KBM-7 (cell line): ENCODE data around the gene C2CD4C.
"Not testable (repeated sequence)": the region's sequence is repeated elsewhere in the genome, so short reads cannot be mapped to it uniquely, and the experiment has no call there.

Experiments used
- DNase-seq: peaks from one replicate; pipeline ENCODE4 v3.0.0-alpha.2; 2015
- in situ Hi-C: fragments of 300-500 bp; cut with MboI; formaldehyde crosslinking; loops from 2 replicates; pipeline ENCODE4 v1.14.3; 2020; ENCODE audit warnings: low sequenced_read_pairs, low pct_unique_long_range_greater_than_20kb, mixed read lengths

C2CD4C gene

GRCh38 chr19:389255-389934 lies 19.6 kb downstream of the C2CD4C start:
- in situ Hi-C loops, result no loop called here
- no peak for DNase-seq

GRCh38 chr19:388691-389090 lies 20.3 kb downstream of the C2CD4C start:
- DNase-seq, result no peak
- in situ Hi-C loops, result no loop called here

- in situ Hi-C loops, result no loop called here
- no peak for DNase-seq
Observed at GRCh38 chr19:387777-388176, 21.2 kb downstream of the C2CD4C start.

DNA sequence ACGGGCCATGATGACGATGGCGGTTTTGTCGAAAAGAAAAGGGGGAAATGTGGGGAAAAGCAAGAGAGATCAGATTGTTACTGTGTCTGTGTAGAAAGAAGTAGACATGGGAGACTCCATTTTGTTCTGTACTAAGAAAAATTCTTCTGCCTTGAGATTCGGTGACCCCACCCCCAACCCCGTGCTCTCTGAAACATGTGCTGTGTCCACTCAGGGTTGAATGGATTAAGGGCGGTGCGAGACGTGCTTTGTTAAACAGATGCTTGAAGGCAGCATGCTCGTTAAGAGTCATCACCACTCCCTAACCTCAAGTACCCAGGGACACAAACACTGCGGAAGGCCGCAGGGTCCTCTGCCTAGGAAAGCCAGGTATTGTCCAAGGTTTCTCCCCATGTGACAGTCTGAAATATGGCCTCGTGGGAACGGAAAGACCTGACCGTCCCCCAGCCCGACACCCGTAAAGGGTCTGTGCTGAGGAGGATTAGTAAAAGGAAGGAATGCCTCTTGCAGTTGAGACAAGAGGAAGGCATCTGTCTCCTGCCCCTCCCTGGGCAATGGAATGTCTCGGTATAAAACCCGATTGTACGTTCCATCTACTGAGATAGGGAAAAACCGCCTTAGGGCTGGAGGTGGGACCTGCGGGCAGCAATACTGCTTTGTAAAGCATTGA lies 22.2 kb downstream of the C2CD4C start:
- DNase-seq, in situ Hi-C loops: not testable (repeated sequence)

DNA sequence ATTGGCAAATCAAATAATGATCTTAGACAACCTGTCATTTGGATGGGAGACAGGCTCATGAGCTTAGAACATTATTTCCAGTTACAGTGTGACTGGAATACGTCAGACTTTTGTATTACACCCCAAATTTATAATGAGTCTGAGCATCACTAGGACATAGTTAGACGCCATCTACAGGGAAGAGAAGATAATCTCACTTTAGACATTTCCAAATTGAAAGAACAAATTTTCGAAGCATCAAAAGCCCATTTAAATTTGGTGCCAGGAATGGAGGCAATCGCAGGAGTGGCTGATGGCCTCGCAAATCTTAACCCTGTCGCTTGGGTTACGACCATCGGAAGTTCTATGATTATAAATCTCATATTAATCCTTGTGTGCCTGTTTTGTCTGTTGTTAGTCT lies 22.8 kb downstream of the C2CD4C start:
- in situ Hi-C loops, DNase-seq: not testable (repeated sequence)

GRCh38 chr19:384799-385169 lies 24.2 kb downstream of the C2CD4C start:
- no peak for DNase-seq
- in situ Hi-C loops, result no loop called here

DNA sequence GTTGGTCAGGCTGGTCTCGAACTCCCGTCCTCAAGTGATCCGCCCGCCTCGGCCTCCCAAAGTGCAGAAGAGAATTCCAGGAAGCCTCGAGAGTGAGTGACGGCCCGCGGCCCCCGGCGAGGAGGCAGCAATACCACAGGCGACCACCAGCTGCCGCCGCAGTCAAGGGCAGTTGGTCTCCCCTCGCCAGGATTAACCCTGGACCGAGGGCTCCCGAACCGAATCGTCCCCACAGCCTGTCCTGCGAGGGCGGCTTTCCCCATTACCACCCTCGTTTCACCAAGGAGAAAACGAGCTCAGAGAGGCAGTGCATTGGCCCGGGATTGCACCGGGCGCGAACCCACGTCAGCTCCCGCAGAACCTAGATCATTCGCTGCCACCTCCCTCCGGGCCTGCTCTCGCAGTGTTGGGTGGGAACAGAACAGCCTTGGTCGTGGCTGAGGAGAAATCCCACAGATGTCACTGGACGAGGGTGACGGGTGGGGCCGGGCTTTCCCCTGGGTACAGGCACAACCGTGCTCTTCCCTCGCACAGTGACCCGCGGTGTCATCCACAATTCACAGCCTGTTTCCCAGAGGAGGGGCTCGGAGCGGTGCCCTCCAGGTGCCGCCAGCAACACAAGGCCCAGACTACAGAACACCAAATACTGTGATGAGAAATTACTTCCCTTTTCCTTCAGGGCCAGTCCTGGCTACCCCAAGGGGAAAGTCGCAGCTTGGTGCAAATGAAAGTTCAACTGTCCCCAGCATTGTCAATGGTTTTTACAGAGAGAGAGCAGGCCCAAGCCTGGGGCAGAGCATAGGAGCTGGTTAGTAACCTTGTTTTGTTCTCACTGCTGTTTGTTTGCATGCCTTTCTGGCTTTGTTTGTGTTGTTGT lies 24.8 kb downstream of the C2CD4C start:
- in situ Hi-C loops, result no loop called here

GRCh38 chr19:383040-383439 lies 25.9 kb downstream of the C2CD4C start:
- no peak for DNase-seq
- in situ Hi-C loops, result no loop called here

More for the DNA sequence above, 24.8 kb downstream of the C2CD4C start:
- no peak for DNase-seq

DNA sequence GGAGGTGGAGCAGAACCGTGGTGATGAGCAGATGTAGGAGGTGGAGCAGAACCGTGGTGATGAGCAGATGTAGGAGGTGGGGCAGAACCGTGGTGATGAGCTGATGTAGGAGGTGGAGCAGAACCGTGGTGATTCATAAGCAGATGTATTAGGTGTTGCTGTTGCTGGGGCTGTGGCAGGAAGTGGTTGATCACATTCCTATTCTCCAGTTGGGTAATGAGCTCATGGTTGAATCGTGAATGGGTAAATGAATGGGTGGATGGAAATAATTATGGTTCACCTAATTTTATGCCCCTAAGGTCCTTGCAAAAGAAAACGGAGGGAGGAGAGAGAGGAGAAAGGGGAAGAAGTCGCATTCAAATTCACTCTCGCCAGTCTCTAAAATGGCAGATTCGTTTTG lies 26.4 kb downstream of the C2CD4C start:
- peak; percentile 11 for DNase-seq
- in situ Hi-C loops, result not testable (repeated sequence)

- in situ Hi-C loops, DNase-seq: not testable (repeated sequence)
Observed at GRCh38 chr19:381901-382300, 27.0 kb downstream of the C2CD4C start.

DNA sequence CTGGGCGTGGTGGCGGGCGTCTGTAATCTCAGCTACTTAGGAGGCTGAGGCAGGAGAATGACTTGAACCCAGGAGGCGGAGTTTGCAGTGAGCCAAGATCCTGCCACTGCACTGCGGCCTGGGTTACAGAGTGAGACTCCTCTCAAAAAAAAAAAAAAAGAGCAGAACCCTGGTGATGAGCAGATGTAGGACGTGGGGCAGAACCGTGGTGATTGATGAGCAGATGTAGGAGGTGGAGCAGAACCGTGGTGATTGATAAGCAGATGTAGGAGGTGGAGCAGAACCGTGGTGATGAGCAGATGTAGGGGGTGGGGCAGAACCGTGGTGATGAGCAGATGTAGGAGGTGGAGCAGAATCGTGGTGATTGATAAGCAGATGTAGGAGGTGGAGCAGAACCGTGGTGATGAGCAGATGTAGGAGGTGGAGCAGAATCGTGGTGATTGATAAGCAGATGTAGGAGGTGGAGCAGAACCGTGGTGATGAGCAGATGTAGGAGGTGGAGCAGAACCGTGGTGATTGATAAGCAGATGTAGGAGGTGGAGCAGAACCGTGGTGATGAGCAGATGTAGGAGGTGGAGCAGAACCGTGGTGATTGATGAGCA lies 28.2 kb downstream of the C2CD4C start:
- DNase-seq, in situ Hi-C loops: not testable (repeated sequence)

DNA sequence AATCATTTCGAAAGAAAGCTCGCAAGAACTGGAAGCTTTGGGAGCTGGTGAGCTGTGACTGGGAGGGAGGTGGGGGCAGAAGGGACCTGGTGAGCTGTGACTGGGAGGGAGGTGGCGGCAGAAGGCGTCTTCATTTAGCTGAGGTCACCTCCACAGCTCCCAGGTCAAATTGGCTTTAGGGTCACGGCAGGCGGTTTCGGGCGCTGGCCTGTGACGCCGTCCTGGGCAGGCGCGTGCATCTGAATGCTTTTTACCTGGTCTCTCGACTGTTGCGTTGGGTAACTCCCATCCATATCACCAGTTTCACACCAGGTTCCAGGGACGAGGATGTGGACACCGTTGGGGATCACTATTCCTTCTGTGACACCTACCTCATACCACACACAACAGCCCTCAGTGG lies 29.2 kb downstream of the C2CD4C start:
- DNase-seq, result no peak
- in situ Hi-C loops, result no loop called here

- in situ Hi-C loops, result no loop called here
- DNase-seq, result no peak
Observed at GRCh38 chr19:378706-379105, 30.2 kb downstream of the C2CD4C start.

DNA sequence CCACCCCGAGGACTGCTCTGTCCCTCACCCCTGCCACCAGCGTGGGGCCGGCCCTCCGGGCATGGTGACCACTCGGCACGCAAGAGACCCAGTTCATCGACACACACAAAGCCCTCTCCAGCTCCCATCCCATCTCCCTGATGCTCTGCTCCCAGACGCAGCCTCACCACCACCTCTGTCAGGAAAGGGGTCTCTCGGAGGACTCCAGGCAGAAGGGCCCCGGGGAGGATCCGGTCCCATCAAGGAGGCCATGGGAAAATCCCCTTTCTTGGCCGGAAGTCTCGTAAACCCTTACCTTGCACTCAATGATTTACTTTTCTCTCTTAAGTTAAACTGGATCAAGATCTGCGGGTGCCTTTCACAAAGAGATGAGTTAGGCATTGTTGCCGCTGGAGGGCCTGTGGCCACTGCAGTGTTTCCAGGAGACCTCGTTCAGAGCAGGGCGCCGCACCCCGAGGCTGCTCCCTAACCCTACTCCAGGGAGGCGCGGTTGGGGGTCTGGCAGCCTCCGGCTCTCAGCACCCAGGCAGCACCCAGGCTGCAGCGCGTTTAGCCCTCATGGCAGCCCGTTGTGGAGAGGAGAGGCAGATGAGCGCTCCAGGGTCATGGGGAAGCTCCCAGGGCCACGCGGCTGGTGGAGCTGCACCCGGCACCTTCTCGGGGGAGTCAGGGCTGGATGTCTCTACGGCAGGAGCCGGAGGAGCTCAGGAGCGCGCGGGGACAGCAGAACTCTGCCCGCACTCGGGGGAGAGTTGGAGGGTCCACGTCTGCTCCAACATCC lies 31.0 kb downstream of the C2CD4C start:
- in situ Hi-C loops, result no loop called here
- no peak for DNase-seq

DNA sequence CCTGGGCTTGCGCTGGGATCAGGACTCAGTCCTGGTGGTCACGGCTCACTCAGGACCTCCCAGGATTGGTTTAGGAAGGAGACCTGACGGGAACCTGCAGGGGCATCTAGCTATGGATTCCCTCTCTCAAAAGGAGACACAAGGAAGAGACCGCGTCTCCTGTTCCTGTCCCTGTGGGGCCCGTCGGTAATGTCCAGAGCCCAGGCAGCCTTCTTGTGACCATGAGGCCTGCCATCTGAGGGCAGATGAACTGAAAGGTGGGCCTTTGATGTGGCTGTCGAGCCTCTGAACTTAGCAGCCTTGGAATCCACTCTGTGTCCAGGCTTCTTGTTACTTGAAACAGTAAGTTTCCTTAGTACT lies 32.9 kb downstream of the C2CD4C start:
- DNase-seq, result no peak
- in situ Hi-C loops, result no loop called here

- DNase-seq, result no peak
- in situ Hi-C loops, result no loop called here
Observed at GRCh38 chr19:375395-376110, 33.4 kb downstream of the C2CD4C start.

DNA sequence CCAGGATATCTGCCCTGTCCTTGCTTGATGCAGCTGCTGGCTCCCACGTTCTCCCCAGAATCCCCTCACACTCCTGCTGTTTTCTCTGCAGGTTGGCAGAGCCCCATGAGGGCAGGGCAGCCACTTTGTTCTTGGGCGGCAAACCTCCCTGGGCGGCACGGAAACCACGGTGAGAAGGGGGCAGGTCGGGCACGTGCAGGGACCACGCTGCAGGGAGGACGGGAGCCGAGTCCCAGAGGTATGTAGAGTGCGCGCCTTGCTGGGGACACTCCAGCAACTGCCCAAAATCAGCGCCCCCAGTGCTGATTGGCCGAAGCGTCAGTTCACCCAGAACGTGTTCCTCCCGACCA lies 34.1 kb downstream of the C2CD4C start:
- in situ Hi-C loops, result no loop called here

GRCh38 chr19:374183-374885 lies 34.6 kb downstream of the C2CD4C start:
- in situ Hi-C loops, result no loop called here

More for the DNA sequence above, 34.1 kb downstream of the C2CD4C start:
- DNase-seq, result no peak

More at GRCh38 chr19:374183-374885, 34.6 kb downstream of the C2CD4C start:
- no peak for DNase-seq
